Transverse colon (tissue), 4 donors: ENCODE data around the gene DTX4. TPM values are rescaled to one million over a fixed set of nuclear protein-coding genes. Genes with fewer than 3 reads are reported as not detected.

Experiments used
- DNase-seq: peaks from one replicate; pipeline ENCODE4 v3.0.0-alpha.2; 2019
- H3K27ac ChIP-seq, 4 donors: fragments of 200-600 bp; sonication (generic); 2 replicates each; pipeline ENCODE4 v1.5.1; 2016 to 2018; ENCODE audit warnings: inconsistent platforms in 4 of 4
- H3K27me3 ChIP-seq: fragments of 200-600 bp; sonication (generic); 2 replicates; pipeline ENCODE4 v1.5.1; 2017; ENCODE audit warnings: inconsistent platforms
- H3K36me3 ChIP-seq, 4 donors: fragments of 200-600 bp; sonication (generic); 2 replicates each; pipeline ENCODE4 v1.5.1; 2017 to 2019; ENCODE audit warnings: inconsistent platforms in 4 of 4
- H3K4me1 ChIP-seq, 4 donors: fragments of 200-600 bp; sonication (generic); 2 replicates each; pipeline ENCODE4 v1.5.1; 2017 to 2020; ENCODE audit warnings: inconsistent platforms in 4 of 4
- H3K4me3 ChIP-seq, 4 donors: fragments of 200-600 bp; sonication (generic); 1 replicate in 1 of 4; 2 replicates in 3 of 4; pipeline versions ENCODE4 v1.5.1 to v1.6.1; 2017 to 2019; ENCODE audit warnings: inconsistent platforms in 4 of 4
- H3K9me3 ChIP-seq, 2 donors: fragments of 200-600 bp; sonication (generic); 2 replicates each; pipeline ENCODE4 v1.5.1; 2017 to 2019; ENCODE audit warnings: inconsistent platforms in 2 of 2
- CTCF ChIP-seq, 5 experiments: fragments of 200-600 bp in 3 of 5; fragments of 450-650 bp in 2 of 5; sonication (generic) in 3 of 5; IDR thresholded peaks; 1 replicate in 2 of 5; 2 replicates in 3 of 5; pipeline ENCODE4 v1.5.1; 2016 to 2017; ENCODE audit warnings: antibody characterized with exemption in 5 of 5, inconsistent platforms in 3 of 5, mild to moderate bottlenecking in 2 of 5, moderate library complexity in 1 of 5
- EP300 ChIP-seq: sonication (generic); formaldehyde crosslinking; IDR thresholded peaks from one replicate; pipeline ENCODE4 v1.6.1; 2017; ENCODE audit warnings: antibody characterized with exemption, low read depth
- POLR2A ChIP-seq: fragments of 450-650 bp; IDR thresholded peaks from one replicate; pipeline ENCODE4 v1.6.1; 2016; ENCODE audit warnings: antibody characterized with exemption, mild to moderate bottlenecking, moderate library complexity
- POLR2AphosphoS5 ChIP-seq, 3 donors: sonication (generic); formaldehyde crosslinking; IDR thresholded peaks; one replicate each; pipeline ENCODE4 v1.6.1; 2016; ENCODE audit warnings: antibody characterized with exemption in 3 of 3
- WGBS, 2 donors: methylation state at CpG; one replicate each; pipeline ENCODE4 v1.1.5; 2018; ENCODE audit warnings: low coverage in 1 of 2; 5-methylcytosine and 5-hydroxymethylcytosine counted together
- in situ Hi-C, 4 donors: fragments of 200-750 bp; cut with MboI; loops; one replicate each; pipeline versions ENCODE4 v1.15.0 to v1.15.1; 2017; ENCODE audit warnings: low sequenced_read_pairs in 3 of 4, low pct_ligation_motif_present in 1 of 4, low pct_unique_long_range_greater_than_20kb in 1 of 4
- intact Hi-C: fragments of 100-400 bp; cut with DNase I; formaldehyde crosslinking; loops from one replicate; pipeline ENCODE4 v1.15.1; 2023; ENCODE audit warnings: low total_unique reads
- total RNA-seq, 4 donors: library from RNA; depleted of rRNA; stranded (reverse); fragments of >200 nt; gene quantifications; one replicate each; pipeline ENCODE4 v1.1.0, GENCODE V29; 2016

Gene DTX4
- total RNA-seq, 4 donors from 2014 or later, result 61.3 to 95.3 (median 77.6) TPM

GRCh38 chr11:59192446-59193020 lies 20.6 kb downstream of the DTX4 start:
- no peak overlapping the region for H3K4me3 ChIP-seq
- H3K27ac ChIP-seq, result peak overlapping the region in 3 of 4 donors; percentile 52 to 90 (median 88)
- H3K9me3 ChIP-seq, result no peaks in the 10 kb centered on the region
- peaks cover 0 to 20% (median 7%) of the 10 kb centered on the region in 4 donors for H3K36me3 ChIP-seq
- no peak for DNase-seq
- no peaks in the 10 kb centered on the region for H3K27me3 ChIP-seq
- in situ Hi-C loops, result no loop called here
- no peak for TF ChIP-seq EP300
- no peak for TF ChIP-seq POLR2A
- TF ChIP-seq POLR2AphosphoS5 (IDR thresholded peaks at IDR 0.05), result no peak
- TF ChIP-seq CTCF (IDR thresholded peaks at IDR 0.05), result no peak
- peaks cover 21 to 43% (median 34%) of the 10 kb centered on the region in 4 donors for H3K4me1 ChIP-seq
- intact Hi-C loops, result no loop called here
- WGBS, 2 donors, result 86 to 93% methylated on average over 3 to 4 of the region's 4 CpGs

DNA sequence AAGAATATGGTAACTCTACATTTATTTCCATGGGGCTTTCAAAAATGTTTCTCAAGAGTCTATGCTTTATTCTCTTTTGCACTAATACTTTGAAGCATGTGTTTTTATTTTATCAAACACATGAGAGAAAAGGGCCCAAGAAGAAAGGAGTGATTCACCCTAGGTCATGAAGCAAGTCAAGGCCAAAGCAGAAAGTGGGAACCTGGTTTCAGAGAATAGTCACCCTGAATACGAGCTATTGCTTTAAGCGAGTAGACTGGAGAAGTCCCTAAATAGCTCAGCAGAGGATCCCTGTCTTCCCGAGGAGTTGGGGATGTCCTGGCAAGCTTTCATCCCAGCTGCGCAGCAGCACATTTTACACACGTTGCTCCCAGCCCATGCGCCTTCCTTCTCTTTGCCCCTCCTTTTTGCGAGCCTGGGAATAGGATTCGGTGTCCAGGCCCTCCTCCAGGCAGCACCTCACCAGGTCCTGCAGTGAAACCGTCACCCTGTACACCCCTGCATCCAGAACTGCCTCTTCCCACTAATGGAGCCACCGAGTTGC lies 21.7 kb downstream of the DTX4 start:
- Histone ChIP-seq H3K27me3 (no peaks in the 10 kb centered on the region), H3K4me1 (peaks cover 14 to 41% (median 22%) of the 10 kb centered on the region in 4 donors), H3K27ac (no peak overlapping the region), H3K4me3 (no peak overlapping the region), H3K9me3 (no peaks in the 10 kb centered on the region), H3K36me3 (peaks cover 0 to 20% (median 7%) of the 10 kb centered on the region in 4 donors)
- in situ Hi-C loops (no loop called here), intact Hi-C loops (no loop called here)
- no peak for DNase-seq
- 84 to 93% methylated on average over 3 to 10 of the region's 10 CpGs for WGBS, 2 donors
- TF ChIP-seq POLR2AphosphoS5 (IDR thresholded peaks at IDR 0.05), result no peak
- no peak for TF ChIP-seq EP300
- no peak for TF ChIP-seq CTCF (IDR thresholded peaks at IDR 0.05)
- no peak for TF ChIP-seq POLR2A

GRCh38 chr11:59195586-59195985 lies 23.7 kb downstream of the DTX4 start:
- WGBS, 2 donors, result 70 to 78% methylated on average over 4 of the region's 4 CpGs
- no peak overlapping the region for H3K27ac ChIP-seq
- H3K9me3 ChIP-seq, result no peaks in the 10 kb centered on the region
- H3K36me3 ChIP-seq, result peaks cover 0 to 14% (median 7%) of the 10 kb centered on the region in 4 donors
- H3K4me1 ChIP-seq, result peaks cover 0 to 28% (median 4%) of the 10 kb centered on the region in 4 donors
- DNase-seq, result no peak
- intact Hi-C loops, result no loop called here
- in situ Hi-C loops, result no loop called here
- TF ChIP-seq EP300 (no peak), POLR2A (no peak), CTCF (IDR thresholded peaks at IDR 0.05) (no peak), POLR2AphosphoS5 (IDR thresholded peaks at IDR 0.05) (no peak)
- no peak overlapping the region for H3K4me3 ChIP-seq
- no peaks in the 10 kb centered on the region for H3K27me3 ChIP-seq

GRCh38 chr11:59196777-59197176 lies 24.8 kb downstream of the DTX4 start:
- H3K27ac ChIP-seq, result no peak overlapping the region
- H3K36me3 ChIP-seq, result peaks cover 0 to 16% (median 7%) of the 10 kb centered on the region in 4 donors
- no peak for TF ChIP-seq POLR2AphosphoS5 (IDR thresholded peaks at IDR 0.05)
- TF ChIP-seq EP300, result no peak
- no peak for TF ChIP-seq POLR2A
- TF ChIP-seq CTCF (IDR thresholded peaks at IDR 0.05), result no peak
- 89% methylated on average over 2 of the region's 2 CpGs; no CpG with 5 or more reads in 1 of the 2 donors for WGBS, 2 donors
- H3K9me3 ChIP-seq, result no peaks in the 10 kb centered on the region
- H3K4me3 ChIP-seq, result no peak overlapping the region
- intact Hi-C loops (no loop called here), in situ Hi-C loops (no loop called here)
- H3K27me3 ChIP-seq, result no peaks in the 10 kb centered on the region
- H3K4me1 ChIP-seq, result peaks cover 0 to 17% (median 0%) of the 10 kb centered on the region in 4 donors
- no peak for DNase-seq
